Cardiac septum (tissue), 1 donor: ENCODE measurements around the gene GBGT1. TPM values are rescaled to one million over a fixed set of nuclear protein-coding genes. Genes with fewer than 3 reads are reported as not detected.

Experiments
- DNase-seq: peaks from one replicate; pipeline ENCODE4 v3.0.0-alpha.2; 2020; ENCODE audit warnings: low spot score
- intact Hi-C: fragments of 100-400 bp; cut with DNase I; formaldehyde crosslinking; loops from one replicate; pipeline ENCODE4 v1.14.0; 2022
- total RNA-seq: library from RNA; stranded (reverse); fragmentation: NEBNext Ultra II Directional; extraction: Animal tissue kit (Norgen Biotek cat#: 25700); gene quantifications from one replicate; pipeline ENCODE4 v1.2.1, GENCODE V29; 2021
- donor health status: DM: no; HTN: no; CAD: no.

GBGT1 gene
- total RNA-seq, 1 donor from 2014 or later = 4.6 TPM

DNA sequence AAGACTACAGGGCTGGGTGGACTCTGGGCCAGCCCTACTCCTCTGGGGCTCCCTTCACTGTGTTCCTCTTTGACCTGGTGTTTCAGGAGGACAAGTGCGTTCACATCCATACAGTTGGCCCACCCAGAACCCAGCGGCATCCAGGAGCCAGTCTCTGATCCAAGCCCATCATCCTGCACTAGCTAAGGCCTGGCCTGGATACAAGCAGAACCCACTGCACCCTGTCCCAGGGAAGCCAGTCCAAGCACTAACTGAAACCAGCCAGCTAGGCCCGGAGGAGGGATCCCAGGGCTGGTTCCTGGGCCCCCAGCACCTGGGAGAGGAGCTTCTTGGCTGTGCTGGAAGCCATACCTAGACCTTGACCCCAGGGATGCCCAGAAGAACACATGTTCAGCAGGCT is 4.1 kb upstream of the GBGT1 start:
- intact Hi-C loops = no loop called here
- no peak for DNase-seq

DNA sequence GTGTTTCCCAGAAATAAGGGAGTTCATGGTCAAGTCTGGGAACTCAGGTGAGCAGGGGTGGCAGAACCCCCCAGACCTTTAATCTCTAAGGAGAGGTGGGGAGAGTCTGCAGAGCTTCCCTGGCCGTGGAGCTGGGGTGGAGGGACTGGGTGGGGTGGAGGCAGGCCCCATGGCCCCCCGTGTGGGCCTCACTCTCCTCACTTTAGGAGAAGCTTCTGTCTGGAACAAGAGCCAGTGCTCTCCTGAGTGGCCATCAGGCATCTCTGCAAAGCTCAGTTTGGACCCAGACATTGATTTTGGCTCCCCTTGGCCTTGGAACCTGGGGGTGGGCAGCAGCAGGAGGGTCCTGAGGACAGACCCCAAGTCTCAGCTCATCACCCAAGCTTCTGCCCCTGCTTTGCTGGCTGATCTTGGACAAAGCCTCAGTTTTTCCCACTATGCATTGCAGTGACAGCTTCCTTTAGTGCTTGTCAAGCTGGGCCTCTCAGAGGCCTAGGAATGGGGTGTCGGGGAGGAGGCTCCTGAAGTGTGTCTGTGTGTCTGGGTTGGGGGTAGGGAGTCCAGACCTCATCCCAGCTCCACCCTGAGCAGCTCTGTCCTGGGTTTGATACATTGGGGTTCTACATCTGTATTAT is 3.5 kb upstream of the GBGT1 start:
- intact Hi-C loops = no loop called here
- DNase-seq = no peak

DNA sequence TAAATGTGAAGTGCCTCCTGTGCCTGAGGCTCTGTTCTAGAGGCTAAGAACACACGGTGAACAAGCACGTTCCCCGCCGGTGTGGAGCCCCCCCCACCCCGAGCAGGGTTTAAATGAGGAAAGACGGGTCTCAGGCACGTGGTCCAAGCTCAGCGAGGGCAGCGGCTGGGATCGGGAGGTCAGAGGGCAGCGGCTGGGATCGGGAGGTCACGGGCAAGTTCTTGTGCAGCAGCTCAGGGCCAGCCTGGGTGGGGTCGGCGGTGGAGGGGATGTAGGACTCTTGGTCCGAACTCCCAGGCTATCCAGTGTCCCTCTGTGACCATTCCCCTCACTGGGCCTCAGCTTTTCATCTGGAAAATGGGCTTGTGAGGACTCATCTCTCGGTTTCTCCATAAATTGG is 2.7 kb upstream of the GBGT1 start:
- intact Hi-C loops = no loop called here
- no peak for DNase-seq

DNA sequence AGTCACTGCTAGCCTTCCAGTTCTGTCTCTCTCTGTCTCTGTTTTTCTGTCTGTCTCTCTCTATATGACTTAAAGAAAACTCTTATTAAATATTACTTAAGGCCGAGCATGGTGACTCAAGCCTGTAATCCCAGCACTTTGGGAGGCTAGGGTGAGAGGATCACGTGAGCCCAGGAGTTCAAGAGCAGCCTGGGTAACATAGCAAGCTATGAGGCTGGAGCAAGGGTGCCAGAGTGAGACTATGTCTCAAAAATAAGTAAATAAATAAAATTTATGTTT is 1.7 kb upstream of the GBGT1 start:
- DNase-seq = no peak
- intact Hi-C loops = no loop called here

DNA sequence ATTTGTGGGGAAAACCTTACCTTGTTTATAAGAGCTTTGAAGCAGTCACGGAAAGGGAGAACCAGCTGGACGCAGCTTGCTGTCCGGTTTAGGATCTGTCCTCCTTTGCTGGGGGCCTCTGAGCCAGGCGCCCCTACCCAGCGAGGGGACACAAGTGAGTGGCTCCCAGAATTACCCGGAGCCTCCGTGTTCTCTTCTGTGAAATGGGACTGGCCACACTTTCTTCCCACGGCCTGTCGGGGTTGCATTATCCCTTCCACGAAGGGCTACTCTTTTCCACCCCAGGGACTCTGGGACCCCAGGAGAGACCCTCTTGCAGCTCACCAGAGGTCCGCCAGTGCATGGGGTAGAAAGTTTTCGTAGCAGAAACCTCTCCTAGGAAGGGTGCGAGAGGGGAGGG is 477 bp upstream of the GBGT1 start:
- intact Hi-C loops = no loop called here
- no peak for DNase-seq

DNA sequence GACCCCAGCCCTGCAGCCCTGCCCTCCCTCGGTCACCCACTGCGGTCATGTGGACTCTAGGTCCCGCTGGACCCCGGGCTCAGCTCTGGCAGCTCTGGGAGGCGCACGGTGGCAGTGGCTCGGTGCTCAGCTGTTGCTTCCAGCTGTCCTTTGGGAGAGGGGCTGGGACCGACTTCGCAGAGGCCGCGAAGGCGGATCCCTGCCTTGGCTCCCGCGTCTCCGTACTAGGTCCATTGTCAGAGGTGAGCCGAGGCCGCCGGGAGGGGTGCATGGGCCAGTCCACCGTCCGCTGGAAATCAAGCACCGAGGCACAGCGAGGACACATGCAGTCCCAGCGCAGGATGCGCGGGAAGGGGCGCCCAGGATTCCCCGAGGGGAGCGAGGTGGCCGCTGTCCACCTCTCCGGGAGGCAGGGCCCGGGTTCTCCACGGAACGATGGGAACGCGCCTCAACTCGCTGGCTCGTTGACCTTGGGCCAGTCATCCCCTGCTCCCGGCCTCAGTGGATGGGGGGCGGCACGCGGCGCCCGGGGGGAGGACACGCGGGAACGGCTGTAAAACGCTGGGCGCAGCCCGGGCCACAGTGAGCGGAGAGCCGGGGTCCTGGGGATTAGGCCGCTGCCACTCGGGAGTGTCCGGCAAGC is 732 bp downstream of the GBGT1 start:
- no peak for DNase-seq

DNA sequence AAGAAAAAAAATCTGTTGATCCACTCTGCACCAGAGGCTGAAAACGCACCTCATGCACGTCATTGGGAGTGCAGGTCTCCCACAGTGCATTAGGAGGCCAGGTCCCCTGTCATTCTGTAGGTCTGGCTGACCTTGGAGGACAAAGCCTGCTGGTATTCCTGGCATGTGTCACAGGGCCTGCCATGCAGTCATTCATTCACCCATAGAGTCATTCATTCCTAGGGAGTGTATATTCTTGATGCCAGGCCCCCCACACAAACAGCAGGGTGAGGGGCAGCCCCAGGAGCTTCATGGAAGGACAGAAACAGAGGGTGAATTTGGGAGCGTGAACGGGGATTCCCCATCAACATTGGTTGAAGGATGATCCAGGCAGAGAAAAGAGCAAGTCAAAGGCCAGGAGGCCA is 2.2 kb downstream of the GBGT1 start:
- no peak for DNase-seq
- intact Hi-C loops = no loop called here

More for the DNA sequence above, 732 bp downstream of the GBGT1 start:
- intact Hi-C loops = no loop called here

DNA sequence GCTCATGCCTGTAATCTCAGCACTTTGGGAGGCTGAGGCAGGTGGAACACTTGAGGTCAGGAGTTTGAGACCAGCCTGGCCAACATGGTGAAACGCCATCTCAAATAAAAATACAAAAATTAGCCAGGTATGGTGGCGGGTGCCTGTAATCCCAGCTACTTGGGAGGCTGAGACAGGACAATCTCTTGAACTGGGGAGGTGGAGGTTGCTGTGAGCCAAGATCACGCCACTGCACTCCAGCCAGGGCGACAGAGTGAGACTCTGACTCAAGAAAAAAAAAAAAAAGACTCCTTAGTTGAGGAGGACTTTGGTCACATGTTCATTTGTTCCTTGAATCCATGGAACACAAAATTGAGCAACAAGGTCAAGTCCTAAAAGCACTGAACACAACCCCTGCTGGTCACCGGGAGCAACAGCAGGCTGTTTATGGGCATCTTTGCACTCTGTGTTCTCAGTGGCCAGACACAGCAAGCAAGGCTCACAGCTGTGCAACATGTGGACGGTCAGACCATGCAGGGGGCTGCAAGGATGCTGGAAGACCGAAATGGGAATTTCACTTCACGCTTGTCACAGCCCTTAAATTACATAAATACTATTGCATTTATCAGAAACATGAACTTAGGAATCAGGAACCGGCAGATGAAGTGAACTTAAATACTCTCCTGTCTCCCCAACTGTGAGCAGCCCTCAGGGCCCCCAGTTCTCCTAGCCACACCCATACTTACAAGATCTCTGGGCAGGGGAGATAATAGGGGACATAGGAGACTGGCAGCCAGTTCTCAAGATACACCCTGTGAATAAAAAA is 2.8 kb downstream of the GBGT1 start:
- no peak for DNase-seq
- intact Hi-C loops = no loop called here

DNA sequence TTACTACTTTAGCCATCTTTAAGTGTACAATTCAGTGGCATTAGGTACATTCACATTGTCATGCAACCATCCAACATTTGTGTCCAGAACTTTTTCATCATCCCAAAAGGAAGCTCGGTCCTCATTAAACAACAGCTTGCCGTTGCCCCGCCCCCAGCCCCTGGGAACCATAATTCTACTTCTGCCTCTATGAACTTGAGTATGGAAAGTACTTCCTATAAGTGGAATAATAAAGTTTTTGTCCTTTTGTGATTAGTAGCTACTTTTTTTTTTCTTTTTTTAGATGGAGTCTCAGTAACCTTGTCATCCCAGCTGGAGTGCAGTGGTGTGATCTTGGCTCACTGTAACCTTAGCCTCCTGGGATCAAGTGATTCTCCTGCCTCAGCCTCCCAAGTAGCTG is 5.0 kb downstream of the GBGT1 start:
- DNase-seq = no peak

DNA sequence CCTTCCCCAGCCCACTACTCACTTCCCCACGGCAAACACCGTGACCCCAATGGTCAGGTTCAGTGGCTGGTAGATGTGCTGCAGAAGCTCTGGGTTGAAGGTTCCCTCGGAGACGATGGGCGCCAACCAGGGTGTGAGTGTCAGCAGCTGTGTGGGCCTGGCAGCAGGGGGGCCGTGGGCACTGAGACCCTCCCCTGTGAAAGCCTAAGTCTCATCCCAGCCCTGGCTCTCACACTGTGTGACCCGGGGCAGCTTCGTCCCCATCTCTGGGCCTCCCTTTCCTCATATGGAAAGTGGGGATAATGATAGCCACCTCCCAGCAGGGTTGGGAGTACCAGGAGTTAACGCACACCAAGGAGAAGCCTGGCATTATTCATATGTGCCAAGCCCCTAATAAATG is 8.6 kb downstream of the GBGT1 start:
- no peak for DNase-seq
- intact Hi-C loops = no loop called here

More for the DNA sequence above, 5.0 kb downstream of the GBGT1 start:
- intact Hi-C loops = no loop called here

DNA sequence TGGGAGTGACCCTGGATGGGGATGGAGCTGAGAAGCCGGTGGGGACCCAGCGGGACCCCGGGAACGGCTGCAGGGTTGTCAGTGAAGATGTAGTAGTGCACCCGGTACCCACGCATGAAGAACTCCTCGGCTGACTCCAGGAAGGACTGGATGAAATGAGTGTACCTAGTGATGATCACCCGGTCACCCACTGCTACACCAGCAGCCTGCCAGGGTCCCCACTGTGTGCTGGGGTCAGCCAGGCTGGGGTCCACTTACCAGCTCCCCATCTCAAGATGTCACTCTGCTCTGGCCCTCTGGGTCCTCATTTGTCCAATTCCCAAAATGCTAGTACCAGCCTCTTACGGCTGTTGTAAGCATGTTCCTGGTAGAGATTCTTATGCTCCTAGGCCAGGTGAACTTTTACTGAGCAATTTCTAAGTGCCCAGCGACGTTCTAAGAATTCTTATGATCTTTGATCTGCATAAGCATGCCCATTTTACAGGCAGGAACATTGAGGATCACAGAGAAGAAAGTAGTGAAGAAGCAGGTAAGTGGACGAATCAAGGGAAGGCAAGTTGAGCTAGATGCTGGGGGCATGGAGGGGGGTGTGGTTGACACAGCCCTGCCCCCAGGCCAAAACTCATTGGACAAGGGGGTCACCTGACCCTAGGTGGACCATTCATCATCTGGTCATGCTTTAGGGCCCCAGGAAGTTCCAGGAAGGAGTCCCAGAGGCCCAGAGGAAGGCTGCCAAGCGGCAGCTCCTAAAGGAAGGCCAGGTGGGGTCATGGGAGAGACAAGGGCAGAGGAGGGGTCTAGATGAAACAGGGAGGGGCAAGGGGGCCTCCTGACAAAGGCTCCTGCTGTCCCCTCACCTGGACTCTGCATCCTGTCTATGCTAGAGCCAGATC is 9.4 kb downstream of the GBGT1 start:
- DNase-seq = no peak
- intact Hi-C loops = no loop called here

DNA sequence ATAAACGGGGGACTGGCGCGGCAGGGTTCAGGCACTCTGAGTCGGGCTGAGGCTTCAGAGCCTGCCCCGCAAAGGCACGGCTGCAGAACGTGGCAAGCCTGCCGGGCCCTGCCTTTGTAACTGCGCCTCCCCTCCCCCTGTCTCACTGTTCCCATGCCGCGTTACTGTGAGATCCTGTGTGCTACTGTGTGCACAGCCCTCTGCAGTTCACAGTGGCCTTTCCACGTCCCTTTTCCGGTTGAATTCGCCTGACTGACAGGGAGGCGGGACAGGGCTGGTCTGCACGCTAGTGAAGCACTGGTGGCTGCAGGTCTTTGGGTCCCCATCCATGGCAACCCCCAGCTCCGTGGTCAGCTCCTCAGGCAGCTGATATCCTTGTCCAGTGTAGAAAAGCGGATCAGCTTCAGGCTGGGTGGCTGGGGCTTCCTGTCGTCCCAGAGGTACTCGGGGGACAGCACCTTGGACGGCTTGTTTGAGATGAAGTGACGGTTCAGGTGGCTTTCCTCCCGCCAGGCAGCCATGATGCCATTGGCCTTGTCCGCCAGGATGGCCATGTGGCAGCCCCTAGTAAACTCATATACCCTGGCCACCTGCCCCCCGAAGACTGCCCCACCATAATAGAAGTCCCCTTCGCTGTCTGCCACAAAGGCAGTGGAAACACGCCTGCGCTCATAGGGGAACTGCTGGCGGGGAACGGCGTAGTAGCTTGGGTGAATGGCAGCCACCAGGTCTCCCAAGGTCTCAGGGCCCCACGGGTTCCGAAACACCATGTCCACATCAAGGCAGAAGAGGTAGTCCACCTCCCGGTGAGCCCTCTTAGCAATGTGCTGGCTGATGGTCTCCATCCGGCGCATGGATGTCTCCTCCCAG is 10.3 kb downstream of the GBGT1 start:
- DNase-seq = no peak
- intact Hi-C loops = no loop called here

DNA sequence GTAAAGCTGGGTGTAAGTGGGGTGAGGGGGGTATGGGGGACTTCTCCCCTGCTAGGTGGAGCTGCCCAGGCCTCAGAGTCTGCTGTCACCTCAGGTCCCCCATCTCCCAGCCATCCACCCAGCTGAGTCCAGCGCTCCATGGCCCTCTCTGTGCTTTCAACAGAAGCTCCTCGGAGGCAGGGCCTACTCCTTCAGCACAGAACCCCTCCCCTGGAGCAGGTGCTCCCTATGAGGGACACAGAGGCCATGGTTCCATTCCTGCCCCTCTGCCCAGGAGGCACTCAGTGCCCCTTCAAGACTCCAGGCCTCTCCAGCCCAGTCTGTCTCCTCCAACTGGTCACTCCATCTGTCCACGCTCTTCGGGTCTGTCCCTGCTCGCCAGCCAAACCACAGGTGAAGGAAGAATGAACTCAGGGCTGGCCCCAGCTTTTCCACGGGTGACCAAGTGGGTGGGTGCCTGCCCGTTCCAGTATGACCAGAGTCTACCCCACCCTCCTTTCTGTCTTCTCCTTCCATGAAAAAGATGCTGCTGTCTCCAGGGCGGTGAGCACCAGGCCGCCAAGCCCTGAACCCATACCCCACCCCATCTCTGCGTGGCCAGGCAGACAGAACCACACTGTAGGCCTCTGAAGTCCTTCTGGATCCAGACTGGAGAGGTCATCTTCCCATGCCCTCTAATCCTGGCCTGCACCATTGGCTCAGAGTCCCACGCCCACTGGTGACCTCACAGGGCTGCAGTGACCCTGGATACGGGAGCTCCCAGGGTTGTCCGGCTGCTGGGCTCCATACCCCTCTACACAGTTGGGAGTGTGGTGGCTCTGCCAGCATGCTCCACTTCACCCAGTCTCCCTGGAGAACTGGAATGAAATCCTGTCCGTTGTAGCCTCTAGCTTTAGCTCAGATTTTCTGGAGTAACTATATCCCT is 11.9 kb downstream of the GBGT1 start:
- no peak for DNase-seq
- intact Hi-C loops = no loop called here

DNA sequence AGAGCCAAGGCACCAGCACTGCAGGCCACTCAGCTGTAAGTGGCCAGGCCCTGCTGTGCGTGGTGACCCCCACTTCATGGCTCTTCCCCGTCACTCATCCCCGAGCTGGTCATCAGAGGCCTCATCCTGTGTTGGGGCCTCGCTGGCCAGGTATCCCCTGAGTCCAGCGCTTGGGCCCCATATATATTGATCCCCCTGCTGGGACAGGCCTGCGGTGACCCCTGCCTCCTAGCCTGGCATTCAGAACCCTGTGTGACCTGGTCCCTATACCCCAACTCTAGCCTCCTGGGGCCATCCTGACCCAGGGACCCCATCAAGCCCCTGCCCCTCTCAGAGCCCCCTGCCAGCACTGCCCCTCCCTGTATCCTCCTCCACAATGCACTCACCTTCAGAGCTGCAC is 12.7 kb downstream of the GBGT1 start:
- intact Hi-C loops = no loop called here
- DNase-seq = no peak

DNA sequence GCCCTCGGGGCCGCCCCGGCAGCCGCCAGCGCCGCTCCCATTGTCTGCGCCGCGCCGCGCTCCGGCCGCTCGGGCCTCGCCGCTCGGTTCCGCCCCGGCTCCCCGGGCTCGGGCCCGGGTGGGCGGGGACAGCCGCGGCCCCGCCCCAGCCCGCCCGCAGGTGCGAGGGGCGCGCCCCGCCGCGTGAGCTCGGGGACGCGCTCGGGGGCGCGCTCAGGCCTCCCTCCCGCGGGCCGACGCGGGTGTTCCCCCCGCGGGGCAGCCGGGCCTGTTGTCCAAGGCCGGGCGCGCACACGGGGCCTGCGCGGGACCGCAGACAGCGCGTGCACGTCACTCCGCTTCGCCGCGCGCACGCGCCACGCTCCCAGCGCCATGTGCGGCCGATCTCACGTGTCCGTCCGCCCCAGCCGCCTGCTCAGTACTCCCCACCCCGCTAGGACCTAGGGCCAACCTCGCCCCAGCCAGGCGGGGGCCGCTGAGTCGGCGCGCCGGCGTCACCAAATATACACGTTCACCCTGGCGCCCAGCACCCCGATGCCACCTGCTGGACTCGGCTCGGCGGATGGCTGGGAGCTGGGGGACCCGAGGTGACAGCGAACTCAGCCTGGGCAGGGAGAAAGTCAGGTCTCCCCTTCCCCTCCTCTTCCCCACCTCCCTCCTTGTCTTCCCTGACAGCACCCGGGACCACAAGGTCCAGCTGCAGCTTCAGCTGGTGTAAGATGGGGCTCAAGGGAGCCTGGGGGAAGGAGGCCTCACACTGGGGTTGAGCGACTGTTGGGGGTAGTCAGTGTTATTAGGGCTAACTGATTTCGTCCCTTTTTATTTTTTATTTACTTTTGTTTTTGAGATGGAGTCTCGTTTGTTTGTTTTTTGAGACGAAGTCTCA is 14.3 kb downstream of the GBGT1 start:
- peak; percentile 92 for DNase-seq
- intact Hi-C loops = loop anchor here (2.0 to 5.0 kb wide), 3 partner anchors 29 to 117 kb away; partner anchors contain the start of genes GTF3C5 and RALGDS

DNA sequence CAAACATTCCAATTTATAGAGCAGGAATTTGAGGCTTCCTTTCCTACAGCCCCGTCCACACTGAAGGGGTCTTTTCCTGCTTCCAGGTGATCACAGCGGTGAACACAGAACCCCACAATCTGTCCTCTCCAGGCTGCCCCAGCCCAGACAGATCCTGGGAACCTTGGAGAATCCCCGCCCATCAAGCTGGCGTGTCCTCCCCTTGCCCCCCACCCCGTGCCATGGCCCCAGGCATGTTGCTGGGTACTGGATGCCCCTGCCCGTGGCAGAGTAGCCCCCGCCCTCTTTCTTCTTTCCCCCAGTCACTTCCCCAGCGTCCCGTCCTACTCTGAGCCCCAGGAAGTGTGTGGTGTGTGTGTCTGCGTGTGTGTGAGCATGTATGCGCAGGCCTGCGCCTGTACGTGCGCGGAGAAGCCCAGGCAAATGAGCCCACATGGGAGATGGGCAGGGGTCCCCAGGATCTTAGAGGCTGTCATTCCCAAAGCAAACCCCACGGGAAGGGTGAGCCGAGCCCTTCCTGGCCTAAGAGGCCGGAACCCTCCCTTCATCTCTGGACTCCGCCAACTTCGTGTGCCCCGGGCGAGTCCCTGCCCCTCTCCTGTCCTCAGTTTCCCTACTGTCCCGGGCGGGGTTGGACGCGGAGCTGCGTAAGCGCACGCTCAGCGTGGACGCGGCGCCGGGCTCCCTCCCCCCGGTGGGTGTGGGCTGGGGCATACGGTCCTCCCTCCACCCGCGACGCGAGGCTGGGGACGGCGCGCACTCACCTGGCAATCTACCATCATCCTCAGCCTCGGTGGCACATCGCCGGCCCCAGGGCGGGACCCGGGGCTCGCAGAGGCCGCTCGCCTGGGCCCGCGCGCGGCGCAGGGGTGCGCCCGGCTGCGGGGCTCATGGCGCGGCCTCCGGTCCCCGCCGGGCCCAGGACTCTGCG is 15.2 kb downstream of the GBGT1 start:
- no peak for DNase-seq
- intact Hi-C loops = loop anchor here (2.0 to 5.0 kb wide), 3 partner anchors 28 to 116 kb away; partner anchors contain the start of genes GTF3C5 and RALGDS
